Mesodermal cell (in vitro differentiated cells): ENCODE results near the gene CRTC3.

Experiments used
- H3K27ac ChIP-seq: 2 replicates; pipeline ENCODE4 v1.7.0; 2013; ENCODE audit warnings: mild to moderate bottlenecking, low read depth, low read length, moderate library complexity; ENCODE audit not compliant: severe bottlenecking
- H3K36me3 ChIP-seq: 2 replicates; pipeline ENCODE4 v1.7.1; 2013; ENCODE audit warnings: mild to moderate bottlenecking, low read length, moderate library complexity; ENCODE audit not compliant: control insufficient read depth, insufficient read depth
- H3K4me1 ChIP-seq: one replicate; pipeline ENCODE4 v1.7.1; 2013; ENCODE audit warnings: mild to moderate bottlenecking, low read length; ENCODE audit not compliant: insufficient read depth, control insufficient read depth, poor library complexity, severe bottlenecking
- H3K4me3 ChIP-seq: 2 replicates; pipeline ENCODE4 v1.7.0; 2013; ENCODE audit warnings: low read length, control low read depth, mild to moderate bottlenecking; ENCODE audit not compliant: insufficient read depth, poor library complexity, severe bottlenecking; ENCODE audit errors: extremely low read depth
- H3K9me3 ChIP-seq: 2 replicates; pipeline ENCODE4 v1.7.1; 2013; ENCODE audit warnings: mild to moderate bottlenecking, low read length, moderate library complexity; ENCODE audit not compliant: control insufficient read depth
- WGBS, 2 experiments: methylation state at CpG; one replicate each; pipeline ENCODE4 v1.1.5; 2013; ENCODE audit warnings: missing lambda C conversion rate in 2 of 2; ENCODE audit not compliant: insufficient coverage in 2 of 2; 5-methylcytosine and 5-hydroxymethylcytosine counted together

The CRTC3 gene

GRCh38 chr15:90580541-90580940 lies 50.8 kb downstream of the CRTC3 start:
- H3K9me3 ChIP-seq: no peaks in the 10 kb centered on the region
- no peak overlapping the region for H3K4me3 ChIP-seq
- no peaks in the 10 kb centered on the region for H3K4me1 ChIP-seq
- no peaks in the 10 kb centered on the region for H3K36me3 ChIP-seq
- WGBS, 2 experiments: 88 to 93% methylated on average over 5 to 6 of the region's 7 CpGs
- H3K27ac ChIP-seq: no peak overlapping the region

GRCh38 chr15:90580946-90581345 lies 51.2 kb downstream of the CRTC3 start:
- Histone ChIP-seq H3K36me3 (no peaks in the 10 kb centered on the region), H3K4me3 (no peak overlapping the region), H3K4me1 (no peaks in the 10 kb centered on the region), H3K27ac (no peak overlapping the region), H3K9me3 (no peaks in the 10 kb centered on the region)
- WGBS, 2 experiments: 100% methylated on average over 2 of the region's 3 CpGs

- no peaks in the 10 kb centered on the region for H3K4me1 ChIP-seq
- WGBS, 2 experiments: 69 to 100% methylated on average over 2 to 3 of the region's 6 CpGs
- no peaks in the 10 kb centered on the region for H3K9me3 ChIP-seq
- H3K36me3 ChIP-seq: no peaks in the 10 kb centered on the region
- H3K27ac ChIP-seq: no peak overlapping the region
- H3K4me3 ChIP-seq: no peak overlapping the region
Observed at GRCh38 chr15:90581771-90582352, 52.1 kb downstream of the CRTC3 start.

- Histone ChIP-seq H3K4me3 (no peak overlapping the region), H3K4me1 (no peaks in the 10 kb centered on the region), H3K36me3 (no peaks in the 10 kb centered on the region), H3K27ac (no peak overlapping the region), H3K9me3 (no peaks in the 10 kb centered on the region)
- WGBS, 2 experiments: 55 to 75% methylated on average over 2 of the region's 2 CpGs
Observed at GRCh38 chr15:90582553-90582952, 52.8 kb downstream of the CRTC3 start.

GRCh38 chr15:90583471-90584252 lies 53.9 kb downstream of the CRTC3 start:
- Histone ChIP-seq H3K27ac (no peak overlapping the region), H3K9me3 (no peaks in the 10 kb centered on the region), H3K36me3 (no peaks in the 10 kb centered on the region), H3K4me1 (no peaks in the 10 kb centered on the region), H3K4me3 (no peak overlapping the region)
- 17 to 20% methylated on average over 1 to 3 of the region's 5 CpGs for WGBS, 2 experiments

GRCh38 chr15:90584841-90585240 lies 55.1 kb downstream of the CRTC3 start:
- no peaks in the 10 kb centered on the region for H3K36me3 ChIP-seq
- H3K9me3 ChIP-seq: no peaks in the 10 kb centered on the region
- WGBS, 2 experiments: 100% methylated on average over 2 of the region's 6 CpGs
- H3K27ac ChIP-seq: no peak overlapping the region
- no peak overlapping the region for H3K4me3 ChIP-seq
- H3K4me1 ChIP-seq: no peaks in the 10 kb centered on the region

GRCh38 chr15:90585863-90586262 lies 56.1 kb downstream of the CRTC3 start:
- 89% methylated on average over 2 of the region's 4 CpGs for WGBS, 2 experiments
- H3K9me3 ChIP-seq: no peaks in the 10 kb centered on the region
- H3K36me3 ChIP-seq: no peaks in the 10 kb centered on the region
- H3K4me3 ChIP-seq: no peak overlapping the region
- H3K4me1 ChIP-seq: no peaks in the 10 kb centered on the region
- no peak overlapping the region for H3K27ac ChIP-seq

- WGBS, 2 experiments: 94 to 100% methylated on average over 3 to 4 of the region's 5 CpGs
- H3K4me3 ChIP-seq: no peak overlapping the region
- H3K36me3 ChIP-seq: no peaks in the 10 kb centered on the region
- H3K4me1 ChIP-seq: no peaks in the 10 kb centered on the region
- H3K27ac ChIP-seq: no peak overlapping the region
- H3K9me3 ChIP-seq: no peaks in the 10 kb centered on the region
Observed at GRCh38 chr15:90586948-90587347, 57.2 kb downstream of the CRTC3 start.

- Histone ChIP-seq H3K4me3 (no peak overlapping the region), H3K36me3 (no peaks in the 10 kb centered on the region), H3K4me1 (no peaks in the 10 kb centered on the region), H3K27ac (no peak overlapping the region), H3K9me3 (no peaks in the 10 kb centered on the region)
- WGBS, 2 experiments: 88 to 100% methylated on average over 2 to 4 of the region's 5 CpGs
Observed at GRCh38 chr15:90588427-90588826, 58.7 kb downstream of the CRTC3 start.

GRCh38 chr15:90591524-90591923 lies 61.8 kb downstream of the CRTC3 start:
- H3K4me1 ChIP-seq: peaks cover 6% of the 10 kb centered on the region
- WGBS, 2 experiments: 80 to 100% methylated on average over 1 of the region's 1 CpG
- H3K36me3 ChIP-seq: no peaks in the 10 kb centered on the region
- no peaks in the 10 kb centered on the region for H3K9me3 ChIP-seq
- H3K4me3 ChIP-seq: no peak overlapping the region
- H3K27ac ChIP-seq: no peak overlapping the region
